Measurements from ENCODE around the gene MLLT10.
"Not testable (repeated sequence)": the region's sequence is repeated elsewhere in the genome, so short reads cannot be mapped to it uniquely, and the experiment has no call there.

The MLLT10 gene

GRCh38 chr10:21700474-21700873 is 166.4 kb downstream of the MLLT10 start:
- DNase-seq (ENCODE audit: low spot score) = no peak

GRCh38 chr10:21702633-21703111 is 168.6 kb downstream of the MLLT10 start:
- no peak for DNase-seq (ENCODE audit: low spot score)

GRCh38 chr10:21705142-21705827 is 171.3 kb downstream of the MLLT10 start:
- DNase-seq (ENCODE audit: low spot score) = no peak

- DNase-seq (ENCODE audit: low spot score) = no peak
Measured at GRCh38 chr10:21705828-21706176, 171.8 kb downstream of the MLLT10 start.

- no peak for DNase-seq (ENCODE audit: low spot score)
Measured at GRCh38 chr10:21707498-21707897, 173.5 kb downstream of the MLLT10 start.

GRCh38 chr10:21712975-21713374 is 178.9 kb downstream of the MLLT10 start:
- no peak for DNase-seq (ENCODE audit: low spot score)

GRCh38 chr10:21715531-21716195 is 181.6 kb downstream of the MLLT10 start:
- DNase-seq (ENCODE audit: low spot score) = no peak

- DNase-seq (ENCODE audit: low spot score) = not testable (repeated sequence)
Measured at GRCh38 chr10:21717437-21718054, 183.5 kb downstream of the MLLT10 start.

GRCh38 chr10:21719502-21719901 is 185.5 kb downstream of the MLLT10 start:
- DNase-seq (ENCODE audit: low spot score) = no peak

- DNase-seq (ENCODE audit: low spot score) = no peak
Measured at GRCh38 chr10:21720090-21720489, 186.1 kb downstream of the MLLT10 start.

GRCh38 chr10:21721000-21721665 is 187.1 kb downstream of the MLLT10 start:
- no peak for DNase-seq (ENCODE audit: low spot score)

GRCh38 chr10:21722209-21722608 is 188.2 kb downstream of the MLLT10 start:
- no peak for DNase-seq (ENCODE audit: low spot score)

- no peak for DNase-seq (ENCODE audit: low spot score)
Measured at GRCh38 chr10:21724020-21724589, 190.1 kb downstream of the MLLT10 start.

- peak; percentile 75 for DNase-seq (ENCODE audit: low spot score)
Measured at GRCh38 chr10:21724687-21725367, 190.8 kb downstream of the MLLT10 start.

GRCh38 chr10:21726601-21727225 is 192.7 kb downstream of the MLLT10 start:
- DNase-seq (ENCODE audit: low spot score) = no peak

- DNase-seq (ENCODE audit: low spot score) = no peak
Measured at GRCh38 chr10:21727452-21728168, 193.6 kb downstream of the MLLT10 start.

- DNase-seq (ENCODE audit: low spot score) = no peak
Measured at GRCh38 chr10:21728618-21729017, 194.6 kb downstream of the MLLT10 start.

- peak; percentile 57 for DNase-seq (ENCODE audit: low spot score)
Measured at GRCh38 chr10:21732067-21732772, 198.2 kb downstream of the MLLT10 start.

GRCh38 chr10:21733710-21734109 is 199.7 kb downstream of the MLLT10 start:
- DNase-seq (ENCODE audit: low spot score) = no peak

GRCh38 chr10:21737106-21737505 is 203.1 kb downstream of the MLLT10 start:
- DNase-seq (ENCODE audit: low spot score) = no peak
